ENCODE data around the gene ME1.
"Not testable (repeated sequence)": the region's sequence is repeated elsewhere in the genome, so short reads cannot be mapped to it uniquely, and the experiment has no call there.

The ME1 gene

DNA sequence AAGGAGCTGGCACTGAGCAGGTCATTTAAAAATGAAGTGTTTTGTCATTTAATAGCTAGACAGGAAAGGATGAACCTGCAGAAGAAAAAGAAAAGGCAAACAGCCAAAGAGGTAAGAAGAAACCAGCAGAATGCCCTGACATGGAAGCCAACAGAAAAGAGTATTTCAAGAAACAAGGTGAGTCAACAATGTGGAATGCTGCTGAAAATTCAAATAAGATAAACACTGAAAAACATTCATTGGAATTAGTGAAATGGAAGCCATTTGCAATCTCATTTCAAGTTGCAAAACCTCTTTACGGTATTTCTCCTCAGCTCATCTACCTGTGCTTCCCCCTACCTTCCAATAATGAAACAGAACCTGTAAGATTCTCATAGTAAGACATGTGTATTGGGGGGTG, 178.1 kb downstream of the ME1 start:
- DNase-seq: no peak

GRCh38 chr6:83250235-83250634, 180.6 kb downstream of the ME1 start:
- no peak for DNase-seq

DNA sequence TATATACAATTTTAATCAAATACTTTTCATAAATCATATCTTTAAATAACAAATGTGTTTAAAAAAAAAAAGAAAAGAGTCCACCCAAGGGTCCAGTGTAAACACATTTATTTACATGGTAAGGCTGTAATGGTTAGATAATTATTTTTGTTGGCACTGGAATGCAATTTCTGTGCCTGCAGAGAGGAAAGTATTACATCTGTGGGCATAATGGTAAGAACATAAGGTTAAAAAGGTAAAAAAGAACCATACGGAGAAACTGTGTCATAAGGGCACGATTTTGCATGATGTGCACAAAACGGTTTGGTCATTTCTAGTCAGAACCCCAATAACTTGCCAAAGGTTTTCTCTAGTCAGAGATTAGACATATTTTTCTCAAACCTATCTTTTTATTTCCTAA, 183.4 kb downstream of the ME1 start:
- no peak for DNase-seq

DNA sequence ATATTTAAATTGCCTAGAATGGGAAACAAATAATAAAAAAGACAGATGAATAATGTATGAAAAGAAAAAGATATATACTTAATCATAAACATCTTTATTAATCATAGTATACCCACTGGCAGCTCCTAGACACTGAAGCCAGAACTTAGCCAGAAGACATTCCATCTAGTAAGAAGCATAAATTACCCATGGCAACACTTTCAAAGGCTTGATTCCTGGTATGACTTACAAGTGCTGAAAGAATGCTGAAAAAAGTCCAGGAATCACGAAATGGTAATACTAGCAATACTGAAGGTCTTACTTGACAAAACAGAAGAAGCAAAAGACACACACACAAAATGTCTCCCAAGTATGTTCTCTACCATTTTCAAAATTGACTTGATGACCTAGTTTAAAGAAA, 199.7 kb downstream of the ME1 start:
- DNase-seq: no peak

DNA sequence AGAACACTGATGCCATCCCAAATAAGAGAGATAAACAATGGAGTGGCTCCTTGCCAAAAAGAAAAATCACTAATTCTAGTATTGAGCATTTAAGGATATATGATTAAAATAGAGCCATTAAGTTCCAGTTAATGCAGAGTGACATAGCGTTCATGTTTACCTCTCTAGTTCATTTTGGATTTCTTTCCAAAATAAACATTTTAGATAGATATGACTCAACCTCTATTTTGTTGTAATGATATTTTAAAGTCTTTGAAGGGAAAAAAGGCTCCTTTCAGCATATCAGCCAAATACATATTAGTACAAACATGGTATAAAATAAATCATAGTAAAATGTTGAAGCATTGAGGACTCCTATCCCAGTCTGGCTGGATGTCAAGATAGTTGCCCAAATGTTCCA, 204.3 kb downstream of the ME1 start:
- no peak for DNase-seq

DNA sequence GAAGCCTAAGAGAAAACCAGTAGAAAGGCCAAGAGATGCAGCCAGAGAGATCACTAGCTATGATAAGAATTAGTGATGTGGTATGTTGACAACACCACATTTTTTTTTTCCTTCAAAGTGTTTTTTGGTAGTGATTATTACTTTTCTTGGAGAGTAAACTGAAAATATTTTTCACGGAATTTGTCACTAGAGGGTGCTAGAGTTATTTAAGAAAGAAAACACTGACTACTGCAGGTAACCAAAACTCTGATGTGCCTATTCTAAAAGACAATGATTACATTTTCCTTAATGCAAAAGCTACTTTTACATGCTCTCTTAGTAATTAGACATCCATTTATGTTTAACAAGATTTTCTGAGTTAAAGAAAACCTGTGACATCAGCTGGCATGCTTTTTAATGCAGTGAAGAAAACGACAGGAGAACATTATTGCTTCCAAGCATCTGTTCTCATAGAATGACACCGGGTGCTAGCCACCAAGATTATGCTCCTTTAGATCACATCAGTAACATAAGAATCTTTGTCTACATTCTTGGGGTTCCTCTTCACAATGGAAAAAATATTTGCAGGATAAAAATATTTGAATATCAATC, 208.9 kb downstream of the ME1 start:
- DNase-seq: no peak

GRCh38 chr6:83221276-83221675, 209.6 kb downstream of the ME1 start:
- DNase-seq: no peak

DNA sequence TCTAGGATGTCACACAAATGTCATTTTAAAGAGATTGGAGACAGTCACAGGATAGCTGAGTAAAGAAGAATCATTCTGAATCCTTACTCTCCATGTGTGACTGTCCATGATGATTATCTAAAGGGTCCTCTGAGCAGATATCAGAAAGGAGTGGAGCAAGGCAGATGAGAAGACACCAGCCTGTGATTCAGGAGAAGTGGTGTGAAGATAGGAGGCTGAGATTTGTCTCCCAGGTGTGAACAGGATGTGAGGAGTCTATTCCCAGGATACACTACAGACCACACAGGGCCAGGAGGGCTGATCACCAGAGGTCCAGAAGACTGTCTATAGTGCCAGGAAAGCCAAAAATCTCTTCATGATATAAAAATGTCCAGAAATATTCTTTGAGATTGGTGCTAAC, 210.7 kb downstream of the ME1 start:
- DNase-seq: no peak

DNA sequence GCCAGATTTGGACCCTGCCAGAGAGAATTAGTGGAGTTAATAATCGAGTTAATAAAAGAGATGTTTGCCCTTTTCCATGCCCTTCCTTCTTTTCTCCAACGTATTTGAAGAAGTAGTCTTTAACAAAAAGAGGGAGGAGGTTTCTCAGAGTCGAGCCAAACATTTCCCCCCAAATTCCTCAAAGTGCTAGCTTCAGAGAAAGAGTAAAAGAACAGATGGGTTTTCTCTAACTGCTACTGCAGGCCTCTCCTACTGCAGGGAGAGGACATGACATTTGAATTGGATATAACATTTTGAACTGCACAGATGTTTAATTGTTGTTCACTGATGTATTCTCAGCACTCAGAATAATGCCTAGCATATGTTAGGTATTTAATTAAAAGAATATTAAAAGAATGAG, 212.2 kb downstream of the ME1 start:
- DNase-seq: no peak

- no peak for DNase-seq
These were observed 214.0 kb downstream of the ME1 start for GRCh38 chr6:83216806-83217205.

- DNase-seq: peak; percentile 76
These were observed 215.5 kb downstream of the ME1 start for GRCh38 chr6:83215131-83216047.

DNA sequence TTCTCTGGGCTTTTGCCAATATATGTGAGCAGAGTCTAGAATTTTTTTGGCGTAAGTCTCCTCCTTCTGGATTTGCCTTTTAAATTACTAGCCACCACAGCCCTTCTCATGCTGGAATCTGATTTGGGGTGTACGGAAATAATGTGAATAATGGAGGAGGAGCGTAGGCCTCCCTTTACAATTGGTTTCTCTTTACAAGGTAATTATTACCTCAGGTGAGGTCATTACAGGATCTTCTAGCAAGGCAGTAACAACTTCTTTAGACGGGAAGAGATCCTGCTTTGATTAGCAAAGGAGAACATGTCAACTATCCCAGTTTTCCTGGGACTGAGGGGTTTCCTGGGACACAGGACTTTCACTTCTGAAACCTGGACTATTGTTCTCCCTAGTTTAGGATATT, 228.8 kb downstream of the ME1 start:
- DNase-seq: no peak

DNA sequence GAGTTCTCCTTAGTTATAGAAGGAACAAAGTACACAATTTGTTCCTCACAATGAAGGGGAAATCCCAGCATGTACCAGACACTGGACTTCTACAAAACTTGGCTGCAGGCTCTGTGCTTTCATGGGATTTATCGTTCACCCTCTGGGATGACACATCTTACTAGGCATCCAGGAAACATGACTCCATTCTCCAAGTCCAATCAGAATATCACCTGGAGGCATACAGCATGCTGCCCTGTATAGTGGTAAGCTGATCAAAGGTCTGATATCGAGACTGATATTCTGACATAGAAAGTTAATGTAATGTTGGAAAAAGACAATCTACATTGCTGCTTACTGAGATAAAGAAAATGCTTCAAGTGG, 231.0 kb downstream of the ME1 start:
- peak; percentile 58 for DNase-seq

DNA sequence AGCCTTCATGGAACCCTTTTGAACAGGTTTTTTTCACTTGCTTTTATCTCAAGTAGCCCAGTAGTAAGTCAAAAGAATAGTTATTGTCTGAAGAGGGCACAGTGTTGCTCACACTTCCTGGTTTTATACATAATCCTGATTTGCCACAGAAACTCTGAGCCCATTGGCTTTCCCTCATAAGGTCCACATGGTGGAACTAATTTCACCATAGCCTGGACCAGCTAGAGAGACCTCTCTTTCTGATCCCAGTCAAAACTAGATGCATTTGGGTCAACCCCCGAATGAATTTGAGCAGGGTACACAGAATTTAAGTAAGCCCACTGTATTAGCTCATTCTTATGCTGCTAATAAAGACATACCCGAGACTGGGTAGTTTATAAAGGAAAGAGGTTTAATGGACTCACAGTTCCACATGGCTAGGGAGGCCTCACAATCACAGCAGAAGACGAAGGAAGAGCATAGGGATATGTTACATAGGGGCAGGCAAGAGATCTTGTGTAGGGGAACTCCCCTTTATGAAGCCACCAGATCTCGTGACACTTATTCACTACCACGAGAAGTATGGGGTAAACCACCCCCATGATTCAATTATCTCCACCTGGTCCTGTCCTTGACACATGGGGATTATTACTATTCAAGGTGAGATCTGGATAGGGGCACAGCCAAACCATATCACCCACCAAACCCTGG, 231.5 kb downstream of the ME1 start:
- no peak for DNase-seq

- no peak for DNase-seq
These were observed 232.2 kb downstream of the ME1 start for GRCh38 chr6:83198486-83199172.

GRCh38 chr6:83193747-83194566, 236.9 kb downstream of the ME1 start:
- peak; percentile 89 for DNase-seq

GRCh38 chr6:83192871-83193746, 237.7 kb downstream of the ME1 start, which contains the start of the genes PGM3 and RWDD2A:
Gene PGM3 (minus strand): TSS chr6:83193265. CDS start chr6:83191012, 2,253 bp downstream.
Gene RWDD2A (plus strand): TSS chr6:83193357. CDS start chr6:83194452, 1,095 bp downstream.
- peak; percentile 96 for DNase-seq

DNA sequence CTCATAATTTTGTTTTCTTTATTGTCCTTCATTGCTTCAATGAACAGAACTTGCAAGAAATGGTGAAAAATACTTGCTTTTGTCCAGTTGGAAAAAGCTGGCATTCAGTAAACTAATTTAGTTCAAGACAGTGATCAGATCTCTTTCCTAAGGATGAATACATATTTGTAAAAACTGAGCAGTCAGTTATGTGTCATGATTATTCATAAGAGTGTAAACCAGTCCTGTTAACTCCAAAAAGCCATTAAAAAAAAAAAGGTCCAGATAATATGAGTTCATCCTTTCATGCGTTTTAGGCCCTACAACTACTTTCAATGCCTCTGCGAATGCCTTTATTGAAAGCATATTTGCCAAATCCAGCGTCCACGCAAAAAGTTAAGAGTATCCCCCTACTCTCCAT, 238.4 kb downstream of the ME1 start:
- no peak for DNase-seq

- DNase-seq: not testable (repeated sequence)
These were observed 238.9 kb downstream of the ME1 start for GRCh38 chr6:83191974-83192373.

GRCh38 chr6:83190626-83191025, 240.2 kb downstream of the ME1 start:
- DNase-seq: no peak

GRCh38 chr6:83188501-83188900, 242.3 kb downstream of the ME1 start:
- DNase-seq: no peak
